Adipocyte (in vitro differentiated cells): ENCODE results near the gene SPAAR.
"Not testable (repeated sequence)": the region's sequence is repeated elsewhere in the genome, so short reads cannot be mapped to it uniquely, and the experiment has no call there.

Experiments
- DNase-seq: peaks from one replicate; pipeline ENCODE4 v3.0.0-alpha.2; 2015; ENCODE audit warnings: low read depth
- H3K27me3 ChIP-seq: replicated peaks from 2 replicates; pipeline ENCODE4 v1.7.0; 2013; ENCODE audit warnings: mild to moderate bottlenecking, low read length, moderate library complexity; ENCODE audit not compliant: control insufficient read depth, insufficient read depth
- H3K36me3 ChIP-seq: 2 replicates; pipeline ENCODE4 v1.7.0; 2013; ENCODE audit warnings: low read length, mild to moderate bottlenecking, moderate library complexity; ENCODE audit not compliant: control insufficient read depth, insufficient read depth, severe bottlenecking
- H3K4me1 ChIP-seq: 2 replicates; pipeline ENCODE4 v1.7.0; 2013; ENCODE audit warnings: mild to moderate bottlenecking, low read length, moderate library complexity; ENCODE audit not compliant: control insufficient read depth, insufficient read depth
- H3K4me3 ChIP-seq: 2 replicates; pipeline ENCODE4 v1.7.0; 2013; ENCODE audit warnings: mild to moderate bottlenecking, low read length, moderate library complexity
- H3K9ac ChIP-seq: 2 replicates; pipeline ENCODE4 v1.7.0; 2013; ENCODE audit warnings: mild to moderate bottlenecking, low read length, moderate library complexity
- H3K9me3 ChIP-seq: 2 replicates; pipeline ENCODE4 v1.7.0; 2013; ENCODE audit warnings: mild to moderate bottlenecking, low read length, moderate library complexity; ENCODE audit not compliant: control insufficient read depth

The SPAAR gene

DNA sequence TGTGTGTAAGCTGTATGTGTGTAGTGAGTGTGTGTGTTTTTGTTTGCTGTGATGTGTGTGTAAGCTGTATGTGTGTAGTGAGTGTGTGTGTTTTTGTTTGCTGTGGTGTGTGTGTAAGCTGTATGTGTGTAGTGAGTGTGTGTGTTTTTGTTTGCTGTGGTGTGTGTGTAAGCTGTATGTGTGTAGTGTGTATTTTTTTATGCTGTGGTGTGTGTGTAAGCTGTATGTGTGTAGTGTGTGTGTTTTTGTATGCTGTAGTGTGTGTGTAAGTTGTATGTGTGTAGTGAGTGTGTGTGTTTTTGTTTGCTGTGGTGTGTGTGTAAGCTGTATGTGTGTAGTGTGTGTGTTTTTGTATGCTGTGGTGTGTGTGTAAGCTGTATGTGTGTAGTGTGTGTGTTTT lies 4.1 kb downstream of the SPAAR start:
- DNase-seq, H3K27me3 ChIP-seq, H3K9ac ChIP-seq, H3K9me3 ChIP-seq, H3K4me3 ChIP-seq, H3K36me3 ChIP-seq: not testable (repeated sequence)
- H3K4me1 ChIP-seq = peaks cover 33% of the 10 kb centered on the region

GRCh38 chr9:35914301-35914807 lies 5.1 kb downstream of the SPAAR start:
- Histone ChIP-seq H3K27me3 (no peaks in the 10 kb centered on the region), H3K4me3 (no peak overlapping the region), H3K4me1 (peaks cover 24% of the 10 kb centered on the region), H3K36me3 (no peaks in the 10 kb centered on the region), H3K9me3 (no peaks in the 10 kb centered on the region), H3K9ac (no peak overlapping the region)
- DNase-seq = no peak

DNA sequence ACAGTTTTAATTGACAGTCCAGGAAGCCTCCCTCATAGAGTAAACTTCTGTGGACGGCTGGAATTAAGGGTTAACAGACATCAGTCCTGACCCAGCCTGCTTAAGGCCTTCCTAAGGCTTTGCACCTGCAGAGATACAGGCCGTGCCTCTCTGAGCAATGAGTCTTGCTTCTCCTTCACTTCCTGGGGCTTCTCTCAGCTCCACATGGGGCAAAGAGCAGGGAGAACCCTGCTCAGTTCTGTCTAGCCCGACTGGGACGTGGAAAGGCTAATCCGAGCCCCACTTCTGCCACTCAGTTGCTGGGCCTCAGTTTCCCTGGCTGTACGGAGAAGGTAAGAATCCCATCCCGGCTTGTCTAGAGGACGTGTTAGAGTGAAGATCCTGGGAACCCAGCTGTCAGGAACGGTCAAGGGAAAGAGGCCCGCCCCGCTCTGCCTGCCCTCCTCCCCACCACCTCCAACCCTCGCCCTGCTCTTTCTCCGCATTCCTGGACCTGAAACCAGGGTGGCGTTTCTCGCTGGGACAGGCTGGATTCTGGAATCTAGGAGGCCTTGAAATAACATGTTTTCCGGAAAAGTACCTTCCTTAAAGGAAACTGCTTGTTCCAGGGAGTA lies 6.5 kb downstream of the SPAAR start:
- Histone ChIP-seq H3K9me3 (no peaks in the 10 kb centered on the region), H3K9ac (no peak overlapping the region), H3K27me3 (no peaks in the 10 kb centered on the region), H3K36me3 (no peaks in the 10 kb centered on the region), H3K4me3 (no peak overlapping the region), H3K4me1 (peaks cover 15% of the 10 kb centered on the region)
- no peak for DNase-seq

DNA sequence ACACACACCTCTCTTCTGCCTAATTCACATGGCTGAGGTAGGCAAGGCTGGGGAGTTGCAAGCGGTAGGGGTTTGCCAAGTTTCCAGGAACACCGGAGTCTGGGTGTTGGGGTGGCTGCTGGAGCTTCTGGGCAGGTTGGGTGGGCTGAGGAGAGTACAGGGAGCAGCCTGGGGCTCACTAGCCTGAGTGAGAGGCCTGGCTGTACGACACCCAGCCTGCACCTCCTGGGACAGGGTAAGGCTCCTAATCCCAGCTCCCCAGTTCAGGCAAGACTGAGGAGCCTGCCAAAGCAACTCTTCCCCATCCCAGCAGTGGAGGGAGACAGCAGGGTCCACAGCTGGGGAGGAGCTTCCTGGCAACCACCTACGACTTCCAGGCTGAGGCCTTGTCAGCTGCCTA lies 8.0 kb downstream of the SPAAR start:
- H3K36me3 ChIP-seq = no peaks in the 10 kb centered on the region
- H3K27me3 ChIP-seq = no peaks in the 10 kb centered on the region
- H3K4me3 ChIP-seq = no peak overlapping the region
- H3K4me1 ChIP-seq = peaks cover 8% of the 10 kb centered on the region
- no peak for DNase-seq
- no peak overlapping the region for H3K9ac ChIP-seq
- no peaks in the 10 kb centered on the region for H3K9me3 ChIP-seq

DNA sequence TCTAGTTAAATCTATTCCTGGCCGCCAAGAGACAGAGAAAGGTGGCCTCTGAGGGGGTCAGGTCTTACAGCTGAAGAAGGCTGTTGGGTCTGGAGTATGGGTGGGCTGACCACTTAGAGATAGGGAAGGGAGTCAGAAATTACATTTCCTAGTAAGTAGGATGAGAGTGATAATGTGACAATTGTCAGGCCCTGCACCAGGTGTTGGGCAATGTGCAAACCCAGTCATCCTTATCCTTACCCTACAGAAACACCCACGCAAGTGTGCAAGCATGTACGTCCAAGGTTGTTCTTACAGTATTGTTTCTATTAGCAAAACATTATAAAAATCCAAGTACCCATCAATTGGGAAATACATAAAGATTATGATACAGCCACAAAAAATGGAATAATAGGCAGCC lies 9.5 kb downstream of the SPAAR start:
- no peaks in the 10 kb centered on the region for H3K36me3 ChIP-seq
- H3K4me1 ChIP-seq = peaks cover 16% of the 10 kb centered on the region
- no peaks in the 10 kb centered on the region for H3K27me3 ChIP-seq
- H3K9ac ChIP-seq = no peak overlapping the region
- no peak for DNase-seq
- no peaks in the 10 kb centered on the region for H3K9me3 ChIP-seq
- H3K4me3 ChIP-seq = no peak overlapping the region

- Histone ChIP-seq H3K9me3 (no peaks in the 10 kb centered on the region), H3K9ac (no peak overlapping the region), H3K27me3 (no peaks in the 10 kb centered on the region), H3K4me3 (no peak overlapping the region), H3K36me3 (no peaks in the 10 kb centered on the region), H3K4me1 (peaks cover 18% of the 10 kb centered on the region)
- no peak for DNase-seq
Measured at GRCh38 chr9:35919212-35920008, 10.1 kb downstream of the SPAAR start.

GRCh38 chr9:35920051-35920620 lies 10.8 kb downstream of the SPAAR start:
- Histone ChIP-seq H3K9ac (no peak overlapping the region), H3K36me3 (no peaks in the 10 kb centered on the region), H3K4me3 (no peak overlapping the region), H3K4me1 (peaks cover 25% of the 10 kb centered on the region), H3K9me3 (no peaks in the 10 kb centered on the region), H3K27me3 (no peaks in the 10 kb centered on the region)
- DNase-seq = no peak

- Histone ChIP-seq H3K36me3 (no peaks in the 10 kb centered on the region), H3K4me1 (peaks cover 26% of the 10 kb centered on the region), H3K27me3 (no peaks in the 10 kb centered on the region), H3K9me3 (no peaks in the 10 kb centered on the region), H3K4me3 (peak overlapping the region; percentile 67), H3K9ac (peak overlapping the region; percentile 82)
- no peak for DNase-seq
Measured at GRCh38 chr9:35923598-35923926, 14.3 kb downstream of the SPAAR start.

GRCh38 chr9:35923927-35924763 lies 14.9 kb downstream of the SPAAR start:
- DNase-seq = peak; percentile 85
- Histone ChIP-seq H3K4me3 (peak overlapping the region; percentile 67), H3K4me1 (peaks cover 29% of the 10 kb centered on the region), H3K27me3 (no peaks in the 10 kb centered on the region), H3K9ac (peak overlapping the region; percentile 82), H3K9me3 (no peaks in the 10 kb centered on the region), H3K36me3 (no peaks in the 10 kb centered on the region)

DNA sequence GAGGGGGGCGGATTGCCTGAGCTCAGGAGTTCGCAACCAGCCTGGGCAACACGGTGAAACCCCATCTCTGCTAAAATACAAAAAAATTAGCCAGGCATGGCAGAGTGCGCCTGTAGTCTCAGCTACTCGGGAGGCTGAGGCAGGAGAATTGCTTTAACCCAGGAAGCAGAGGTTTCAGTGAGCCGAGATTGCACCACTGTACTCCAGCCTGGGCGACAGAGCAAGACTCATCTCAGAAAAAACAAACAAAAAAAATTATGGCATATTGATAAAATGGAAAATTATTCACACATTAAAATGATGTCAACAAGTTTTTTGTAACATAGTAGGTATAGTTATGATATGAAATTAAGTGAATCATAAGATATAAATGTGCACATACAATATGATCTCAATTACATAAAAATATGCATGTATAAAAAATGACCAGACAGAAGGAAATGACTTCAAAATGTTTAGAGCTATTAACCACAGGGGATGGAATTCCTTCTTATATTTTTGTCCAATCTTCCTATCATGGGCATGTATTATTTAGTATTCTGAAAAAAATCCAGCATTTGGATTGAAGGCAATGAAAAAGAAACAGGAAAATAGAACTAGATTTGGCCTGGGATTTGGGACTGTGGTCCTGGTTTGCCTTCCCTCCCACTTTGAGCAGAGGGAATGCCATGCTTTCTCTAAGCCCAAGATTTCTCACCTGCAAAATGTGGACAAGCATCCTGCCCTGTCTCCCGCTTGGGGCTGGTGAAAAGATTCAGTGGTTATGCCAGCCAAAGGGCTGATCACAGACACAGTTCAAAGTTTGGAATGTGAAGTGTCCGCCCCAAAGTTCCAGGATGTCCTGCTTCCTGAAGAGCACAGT lies 19.5 kb downstream of the SPAAR start:
- Histone ChIP-seq H3K9me3 (no peaks in the 10 kb centered on the region), H3K36me3 (no peaks in the 10 kb centered on the region), H3K9ac (no peak overlapping the region), H3K4me3 (no peak overlapping the region), H3K4me1 (peaks cover 23% of the 10 kb centered on the region), H3K27me3 (no peaks in the 10 kb centered on the region)
- no peak for DNase-seq
